H9 (cell line): ENCODE measurements around the gene TRIO. TPM values are rescaled to one million over a fixed set of nuclear protein-coding genes. Genes with fewer than 3 reads are reported as not detected.

Experiments
- DNase-seq: peaks from one replicate; pipeline ENCODE4 v3.0.0-alpha.2; 2017
- H2AFZ ChIP-seq: one replicate; pipeline ENCODE4 v1.6.1; 2013; ENCODE audit warnings: mild to moderate bottlenecking, low read length, control low read depth, moderate library complexity
- H2AK5ac ChIP-seq: 2 replicates; pipeline ENCODE4 v1.6.1; 2013; ENCODE audit warnings: low read length, control low read depth, mixed read lengths; ENCODE audit not compliant: insufficient read length
- H2BK120ac ChIP-seq: one replicate; pipeline ENCODE4 v1.6.1; 2013; ENCODE audit warnings: low read depth, mild to moderate bottlenecking, low read length, control low read depth, inconsistent platforms; ENCODE audit not compliant: poor library complexity, severe bottlenecking
- H2BK12ac ChIP-seq: 2 replicates; pipeline ENCODE4 v1.6.1; 2013; ENCODE audit warnings: low read length, control low read depth, mixed read lengths, low read depth; ENCODE audit not compliant: insufficient read length
- H2BK15ac ChIP-seq: 2 replicates; pipeline ENCODE4 v1.6.1; 2013; ENCODE audit warnings: low read depth, low read length, control low read depth
- H2BK20ac ChIP-seq: one replicate; pipeline ENCODE4 v1.6.1; 2013; ENCODE audit warnings: low read depth, mild to moderate bottlenecking, low read length, control low read depth, inconsistent platforms; ENCODE audit not compliant: poor library complexity, severe bottlenecking
- H2BK5ac ChIP-seq: 2 replicates; pipeline ENCODE4 v1.6.1; 2013; ENCODE audit warnings: low read length, control low read depth, mixed read lengths; ENCODE audit not compliant: insufficient read length
- H3K14ac ChIP-seq: 2 replicates; pipeline ENCODE4 v1.6.1; 2013; ENCODE audit warnings: low read length, control low read depth; ENCODE audit not compliant: insufficient read depth
- H3K18ac ChIP-seq: 2 replicates; pipeline ENCODE4 v1.6.1; 2013; ENCODE audit warnings: low read depth, mild to moderate bottlenecking, mixed read lengths, low read length, control low read depth; ENCODE audit not compliant: insufficient read length
- H3K23ac ChIP-seq: 2 replicates; pipeline ENCODE4 v1.6.1; 2013; ENCODE audit warnings: low read length, control low read depth, mixed read lengths, low read depth; ENCODE audit not compliant: insufficient read length
- H3K23me2 ChIP-seq: 2 replicates; pipeline ENCODE4 v1.6.1; 2013; ENCODE audit warnings: low read depth, mild to moderate bottlenecking, mixed read lengths, low read length, control low read depth; ENCODE audit not compliant: insufficient read length, poor library complexity, severe bottlenecking
- H3K27ac ChIP-seq: 2 replicates; pipeline ENCODE4 v1.5.1; 2013; ENCODE audit warnings: low read length, control low read depth, mixed read lengths, low read depth; ENCODE audit not compliant: insufficient read length
- H3K27me3 ChIP-seq: 2 replicates; pipeline ENCODE4 v1.6.1; 2013; ENCODE audit warnings: low read length, control low read depth, inconsistent platforms; ENCODE audit not compliant: insufficient read depth
- H3K4ac ChIP-seq: 2 replicates; pipeline ENCODE4 v1.6.1; 2013; ENCODE audit warnings: low read depth, mild to moderate bottlenecking, control low read depth, inconsistent platforms, low read length, moderate library complexity
- H3K4me1 ChIP-seq: 2 replicates; pipeline ENCODE4 v1.6.1; 2013; ENCODE audit warnings: low read length, control low read depth, inconsistent platforms; ENCODE audit not compliant: insufficient read depth
- H3K4me2 ChIP-seq: 2 replicates; pipeline ENCODE4 v1.6.1; 2013; ENCODE audit warnings: low read length, control low read depth, mixed read lengths; ENCODE audit not compliant: insufficient read length, insufficient read depth
- H3K56ac ChIP-seq: 2 replicates; pipeline ENCODE4 v1.6.1; 2013; ENCODE audit warnings: low read depth, mild to moderate bottlenecking, mixed read lengths, low read length, control low read depth; ENCODE audit not compliant: insufficient read length
- H3K79me1 ChIP-seq: 2 replicates; pipeline ENCODE4 v1.6.1; 2013; ENCODE audit warnings: low read depth, mild to moderate bottlenecking, moderate library complexity, low read length, control low read depth, inconsistent platforms; ENCODE audit not compliant: insufficient read depth, poor library complexity, severe bottlenecking
- H3K79me2 ChIP-seq: 2 replicates; pipeline ENCODE4 v1.6.1; 2013; ENCODE audit warnings: low read length, control low read depth, inconsistent platforms; ENCODE audit not compliant: insufficient read depth
- H3K9ac ChIP-seq: 2 replicates; pipeline ENCODE4 v1.6.1; 2013; ENCODE audit warnings: low read length, control low read depth, mixed read lengths; ENCODE audit not compliant: insufficient read length; ENCODE audit errors: extremely low read depth
- H3K9me3 ChIP-seq: one replicate; pipeline ENCODE4 v1.6.1; 2013; ENCODE audit warnings: low read depth, low read length, inconsistent platforms; ENCODE audit not compliant: control insufficient read depth
- H3T11ph ChIP-seq: one replicate; pipeline ENCODE4 v1.6.1; 2013; ENCODE audit warnings: mild to moderate bottlenecking, low read length, control low read depth, inconsistent platforms
- H4K20me1 ChIP-seq: one replicate; pipeline ENCODE4 v1.6.1; 2013; ENCODE audit not compliant: control insufficient read depth, insufficient read length, insufficient read depth
- H4K5ac ChIP-seq: 2 replicates; pipeline ENCODE4 v1.6.1; 2013; ENCODE audit warnings: low read depth, mild to moderate bottlenecking, mixed read lengths, low read length, control low read depth; ENCODE audit not compliant: insufficient read length
- H4K8ac ChIP-seq: replicated peaks from 2 replicates; pipeline ENCODE4 v1.6.1; 2013; ENCODE audit warnings: low read length, control low read depth, mixed read lengths, low read depth; ENCODE audit not compliant: insufficient read length
- H4K91ac ChIP-seq: 2 replicates; pipeline ENCODE4 v1.6.1; 2013; ENCODE audit warnings: low read depth, mild to moderate bottlenecking, moderate library complexity, mixed read lengths, low read length, control low read depth; ENCODE audit not compliant: insufficient read length
- H3K27ac Mint-ChIP-seq, 3 experiments: 2 replicates in 2 of 3; 3 replicates in 1 of 3; pipeline ENCODE4 v1.8.0; 2020 to 2021; ENCODE audit warnings: mixed read lengths in 3 of 3, mild to moderate bottlenecking in 1 of 3, moderate library complexity in 1 of 3
- H3K27me3 Mint-ChIP-seq: 2 replicates; pipeline ENCODE4 v1.8.0; 2021; ENCODE audit warnings: low read depth, mild to moderate bottlenecking, moderate library complexity, mixed read lengths
- H3K36me3 Mint-ChIP-seq, 3 experiments: 2 replicates in 2 of 3; 3 replicates in 1 of 3; pipeline ENCODE4 v1.8.0; 2020 to 2021; ENCODE audit warnings: low read depth in 3 of 3, mixed read lengths in 3 of 3; ENCODE audit not compliant: insufficient read depth in 1 of 3
- H3K4me1 Mint-ChIP-seq, 2 experiments: 2 replicates each; pipeline ENCODE4 v1.8.0; 2020; ENCODE audit warnings: mixed read lengths in 2 of 2
- H3K4me3 Mint-ChIP-seq, 2 experiments: 2 replicates in 1 of 2; 3 replicates in 1 of 2; pipeline ENCODE4 v1.8.0; 2020 to 2021; ENCODE audit warnings: mild to moderate bottlenecking in 2 of 2, mixed read lengths in 2 of 2, moderate library complexity in 1 of 2
- H3K9me3 Mint-ChIP-seq, 2 experiments: 2 replicates in 1 of 2; 3 replicates in 1 of 2; pipeline ENCODE4 v1.8.0; 2020; ENCODE audit warnings: mild to moderate bottlenecking in 2 of 2, mixed read lengths in 2 of 2, moderate library complexity in 1 of 2
- CTCF ChIP-seq: fragments of 200-600 bp; sonication (generic); conservative IDR thresholded peaks from 3 replicates; pipeline ENCODE4 v1.8.0; 2021; ENCODE audit warnings: antibody characterized with exemption, mild to moderate bottlenecking
- WGBS: extraction: QIAGEN DNeasy Blood & Tissue Kit; methylation state at CpG from one replicate; pipeline ENCODE4 v1.1.7; 2013; ENCODE audit warnings: missing lambda C conversion rate, low lambda C conversion rate, mixed read lengths; ENCODE audit not compliant: insufficient read length; ENCODE audit errors: extremely low coverage; 5-methylcytosine and 5-hydroxymethylcytosine counted together
- total RNA-seq: library from RNA; stranded (reverse); gene quantifications from 2 replicates; pipeline ENCODE4 v1.2.1, GENCODE V29; 2021

TRIO gene
- total RNA-seq, 1 experiment from 2014 or later: 87.8 TPM

- Histone ChIP-seq H3K4me2 (no peak overlapping the region), H3K56ac (no peak overlapping the region), H3K79me1 (no peaks in the 10 kb centered on the region), H2BK15ac (no peak overlapping the region), H2BK20ac (no peak overlapping the region), H4K20me1 (no peaks in the 10 kb centered on the region), H3K79me2 (no peaks in the 10 kb centered on the region), H3K18ac (no peak overlapping the region), H3K27me3 (no peaks in the 10 kb centered on the region), H3K4me1 (no peaks in the 10 kb centered on the region), H4K5ac (no peak overlapping the region), H3K9me3 (no peaks in the 10 kb centered on the region), H2BK5ac (no peak overlapping the region), H3K23me2 (no peaks in the 10 kb centered on the region), H3K23ac (no peak overlapping the region), H3K14ac (no peak overlapping the region), H2AFZ (no peak overlapping the region), H2BK12ac (no peak overlapping the region), H3T11ph (no peak overlapping the region), H3K9ac (no peak overlapping the region), H4K8ac (no peak overlapping the region), H4K91ac (no peak overlapping the region), H2BK120ac (no peak overlapping the region), H3K4ac (no peak overlapping the region), H2AK5ac (no peak overlapping the region), H3K27ac (no peak overlapping the region)
- no peaks in the 10 kb centered on the region for H3K4me1 Mint-ChIP-seq
- H3K4me3 Mint-ChIP-seq: no peak overlapping the region
- DNase-seq: no peak
- no peaks in the 10 kb centered on the region; the same call in 1 of the 2 replicates for H3K27me3 Mint-ChIP-seq
- no peak overlapping the region for H3K27ac Mint-ChIP-seq
- WGBS: no CpG with 5 or more reads among the region's 12 CpGs
- peaks cover 0 to 7% of the 10 kb centered on the region in 2 experiments; a peak in 1 of 5 replicates for H3K9me3 Mint-ChIP-seq
- H3K36me3 Mint-ChIP-seq: peaks cover 22 to 76% (median 50%) of the 10 kb centered on the region in 3 experiments
- TF ChIP-seq CTCF: no peak
These were observed 263.4 kb downstream of the TRIO start for GRCh38 chr5:14406554-14406849.
